Heart right ventricle (tissue), 16 donors: ENCODE measurements around the gene GANC. TPM values are rescaled to one million over a fixed set of nuclear protein-coding genes. Genes with fewer than 3 reads are reported as not detected.

Experiments used
- ATAC-seq, 8 donors: fragments of 200-7000 bp; cut with Tn5 transposase; one replicate each; pipeline ENCODE4 v1.9.1; 2020; ENCODE audit warnings: mild to moderate bottlenecking in 8 of 8, moderate library complexity in 8 of 8, moderate number of reproducible peaks in 1 of 8
- DNase-seq, 2 donors: peaks; one replicate each; pipeline ENCODE4 v3.0.0-alpha.2; 2020
- H3K27ac ChIP-seq, 10 donors: fragments of 200-600 bp; sonication (generic) in 2 of 10; one replicate each; pipeline versions ENCODE4 v1.5.0 to v1.8.0; 2020 to 2022; ENCODE audit warnings: mild to moderate bottlenecking in 3 of 10
- H3K27me3 ChIP-seq, 7 donors: fragments of 200-600 bp; one replicate each; pipeline ENCODE4 v1.8.0; 2021 to 2022; ENCODE audit warnings: mild to moderate bottlenecking in 2 of 7
- H3K36me3 ChIP-seq, 9 donors: fragments of 200-600 bp; sonication (generic) in 1 of 9; one replicate each; pipeline versions ENCODE4 v1.5.0 to v1.8.0; 2020 to 2022; ENCODE audit warnings: mild to moderate bottlenecking in 2 of 9
- H3K4me1 ChIP-seq, 9 donors: fragments of 200-600 bp; sonication (generic) in 1 of 9; one replicate each; pipeline versions ENCODE4 v1.5.0 to v1.8.0; 2020 to 2022; ENCODE audit warnings: mild to moderate bottlenecking in 4 of 9
- H3K4me3 ChIP-seq, 10 donors: fragments of 200-600 bp; sonication (generic) in 2 of 10; one replicate each; pipeline versions ENCODE4 v1.5.0 to v1.8.0; 2020 to 2022; ENCODE audit warnings: mild to moderate bottlenecking in 7 of 10, moderate library complexity in 2 of 10
- H3K9me3 ChIP-seq, 11 donors: fragments of 200-600 bp in 10 of 11; sonication (generic) in 2 of 11; one replicate each; pipeline versions ENCODE4 v1.5.0 to v1.8.0; 2013 to 2022; ENCODE audit warnings: mild to moderate bottlenecking in 2 of 11, control low read depth in 1 of 11, moderate library complexity in 1 of 11
- WGBS, 2 donors: extraction: QIAGEN DNeasy Blood & Tissue Kit; methylation state at CpG; one replicate each; pipeline ENCODE4 v1.1.7; 2013; ENCODE audit warnings: inconsistent platforms in 1 of 2; 5-methylcytosine and 5-hydroxymethylcytosine counted together
- intact Hi-C, 10 donors: fragments of 100-400 bp; cut with DNase I; formaldehyde crosslinking; loops; one replicate each; pipeline versions ENCODE4 v1.11.1 to v1.14.2; 2022
- polyA plus RNA-seq, 2 donors: library from polyadenylated mRNA; stranded (reverse); fragments of 200-250 nt; gene quantifications; one replicate each; pipeline ENCODE4 v1.2.3, GENCODE V29; 2013
- total RNA-seq, 10 donors: library from RNA; stranded (reverse); fragmentation: NEBNext Ultra II Directional in 3 of 10; extraction: Animal tissue kit (Norgen Biotek cat#: 25700) in 3 of 10; gene quantifications; one replicate each; pipeline versions ENCODE4 v1.2.1 to v1.2.4, GENCODE V29; 2021 to 2023
- TF ChIP-seq, protein P1 (sequence below), 9 donors: fragments of 200-600 bp; sonication (generic) in 2 of 9; IDR thresholded peaks; one replicate each; pipeline versions ENCODE4 v1.5.0 to v1.8.0; 2021 to 2022; ENCODE audit warnings: antibody characterized with exemption in 9 of 9, mild to moderate bottlenecking in 5 of 9, moderate library complexity in 1 of 9
- donor health status: Arrhythmogenic right ventricular cardiomyopathy.
- donor health status: ischemic (EF 13 %, LVEDD 7.1; RV severe dilation, severe dysfunction).
- donor health status: healthy with polysubstance abuse.
- donor health status: DM: no; HTN: yes; CAD: no.
- donor health status: DM: no; HTN: no; CAD: no.
- donor health status: ischemic (EF 25% LVEDD 6.9; RV normal size, moderate dysfunction).
- donor health status: ischemic (EF 25% LVEDD 5.7; RV mildly dilated, moderate dysfunction).
- donor health status: healthy.
- donor health status: DM: yes; HTN: yes; CAD: no.
- donor health status: Ischemic cardiomyopathy.
- donor health status: ischemic (EF 35%, LVEDD 5.7; RV mildly dilated, moderate dysfunction).
- donor health status: nonischemic (EF 11% LVEDD 7.7; RV severe dilation, severe dysfunction).
- donor health status: DM: yes; HTN: yes; CAD: no.
- donor health status: PGD.
- donor health status: ischemic (EF 29% LVEDD 5.4; RV normal size, mild dysfunction).
- donor health status: nonischemic (EF 23%, LVEDD 6.1; RV moderate dilation, normal function).

GANC gene
- total and polyA plus RNA-seq, 12 donors: 5.3 to 25.8 (median 17.6) TPM

GRCh38 chr15:42392309-42393024, 119.5 kb downstream of the GANC start:
- ATAC-seq (no peak), DNase-seq (no peak)
- intact Hi-C loops: no loop called here
- Histone ChIP-seq H3K4me3 (no peak overlapping the region), H3K9me3 (no peaks in the 10 kb centered on the region), H3K36me3 (peaks cover 0 to 14% (median 0%) of the 10 kb centered on the region in 9 donors), H3K4me1 (peaks cover 0 to 18% (median 0%) of the 10 kb centered on the region in 9 donors), H3K27me3 (no peaks in the 10 kb centered on the region), H3K27ac (no peak overlapping the region)
- WGBS, 2 donors: 87 to 93% methylated on average over 11 of the region's 11 CpGs
- TF ChIP-seq, protein P1, sequence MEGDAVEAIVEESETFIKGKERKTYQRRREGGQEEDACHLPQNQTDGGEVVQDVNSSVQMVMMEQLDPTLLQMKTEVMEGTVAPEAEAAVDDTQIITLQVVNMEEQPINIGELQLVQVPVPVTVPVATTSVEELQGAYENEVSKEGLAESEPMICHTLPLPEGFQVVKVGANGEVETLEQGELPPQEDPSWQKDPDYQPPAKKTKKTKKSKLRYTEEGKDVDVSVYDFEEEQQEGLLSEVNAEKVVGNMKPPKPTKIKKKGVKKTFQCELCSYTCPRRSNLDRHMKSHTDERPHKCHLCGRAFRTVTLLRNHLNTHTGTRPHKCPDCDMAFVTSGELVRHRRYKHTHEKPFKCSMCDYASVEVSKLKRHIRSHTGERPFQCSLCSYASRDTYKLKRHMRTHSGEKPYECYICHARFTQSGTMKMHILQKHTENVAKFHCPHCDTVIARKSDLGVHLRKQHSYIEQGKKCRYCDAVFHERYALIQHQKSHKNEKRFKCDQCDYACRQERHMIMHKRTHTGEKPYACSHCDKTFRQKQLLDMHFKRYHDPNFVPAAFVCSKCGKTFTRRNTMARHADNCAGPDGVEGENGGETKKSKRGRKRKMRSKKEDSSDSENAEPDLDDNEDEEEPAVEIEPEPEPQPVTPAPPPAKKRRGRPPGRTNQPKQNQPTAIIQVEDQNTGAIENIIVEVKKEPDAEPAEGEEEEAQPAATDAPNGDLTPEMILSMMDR (IDR thresholded peaks at IDR 0.05): no peak

GRCh38 chr15:42394106-42394505, 121.1 kb downstream of the GANC start:
- WGBS, 2 donors: 86 to 90% methylated on average over 13 of the region's 13 CpGs
- intact Hi-C loops: no loop called here
- TF ChIP-seq, protein P1 (IDR thresholded peaks at IDR 0.05): no peak
- Histone ChIP-seq H3K9me3 (no peaks in the 10 kb centered on the region), H3K4me1 (peaks cover 0 to 5% (median 0%) of the 10 kb centered on the region in 9 donors), H3K4me3 (no peak overlapping the region), H3K36me3 (peaks cover 0 to 17% (median 3%) of the 10 kb centered on the region in 9 donors), H3K27ac (no peak overlapping the region), H3K27me3 (no peaks in the 10 kb centered on the region)
- DNase-seq (no peak), ATAC-seq (no peak)

DNA sequence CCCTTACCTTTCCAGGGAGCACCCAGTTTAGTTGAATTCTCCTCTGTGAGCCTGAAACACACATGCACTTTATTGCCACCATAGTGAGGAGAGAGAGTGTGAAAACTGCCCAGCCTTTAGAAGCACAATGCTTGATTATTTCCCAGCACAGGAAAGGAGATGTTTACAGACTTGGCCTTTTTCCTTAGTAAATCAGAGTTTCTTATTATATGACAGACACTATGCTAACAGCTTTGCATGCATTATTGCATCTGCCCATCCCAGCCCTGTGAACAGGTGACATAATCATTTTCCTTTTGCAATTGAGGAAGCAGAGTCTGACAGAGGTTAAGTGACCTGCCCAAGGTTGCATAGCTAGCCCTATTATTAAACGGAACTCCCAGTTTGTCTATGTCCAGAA, 122.8 kb downstream of the GANC start:
- no peak for DNase-seq
- intact Hi-C loops: no loop called here
- no peak for ATAC-seq
- Histone ChIP-seq H3K27ac (no peak overlapping the region), H3K4me1 (no peaks in the 10 kb centered on the region), H3K9me3 (no peaks in the 10 kb centered on the region), H3K27me3 (no peaks in the 10 kb centered on the region), H3K4me3 (no peak overlapping the region), H3K36me3 (peaks cover 0 to 31% (median 6%) of the 10 kb centered on the region in 9 donors)
- 69 to 77% methylated on average over 1 of the region's 1 CpG for WGBS, 2 donors
- TF ChIP-seq, protein P1 (IDR thresholded peaks at IDR 0.05): no peak

DNA sequence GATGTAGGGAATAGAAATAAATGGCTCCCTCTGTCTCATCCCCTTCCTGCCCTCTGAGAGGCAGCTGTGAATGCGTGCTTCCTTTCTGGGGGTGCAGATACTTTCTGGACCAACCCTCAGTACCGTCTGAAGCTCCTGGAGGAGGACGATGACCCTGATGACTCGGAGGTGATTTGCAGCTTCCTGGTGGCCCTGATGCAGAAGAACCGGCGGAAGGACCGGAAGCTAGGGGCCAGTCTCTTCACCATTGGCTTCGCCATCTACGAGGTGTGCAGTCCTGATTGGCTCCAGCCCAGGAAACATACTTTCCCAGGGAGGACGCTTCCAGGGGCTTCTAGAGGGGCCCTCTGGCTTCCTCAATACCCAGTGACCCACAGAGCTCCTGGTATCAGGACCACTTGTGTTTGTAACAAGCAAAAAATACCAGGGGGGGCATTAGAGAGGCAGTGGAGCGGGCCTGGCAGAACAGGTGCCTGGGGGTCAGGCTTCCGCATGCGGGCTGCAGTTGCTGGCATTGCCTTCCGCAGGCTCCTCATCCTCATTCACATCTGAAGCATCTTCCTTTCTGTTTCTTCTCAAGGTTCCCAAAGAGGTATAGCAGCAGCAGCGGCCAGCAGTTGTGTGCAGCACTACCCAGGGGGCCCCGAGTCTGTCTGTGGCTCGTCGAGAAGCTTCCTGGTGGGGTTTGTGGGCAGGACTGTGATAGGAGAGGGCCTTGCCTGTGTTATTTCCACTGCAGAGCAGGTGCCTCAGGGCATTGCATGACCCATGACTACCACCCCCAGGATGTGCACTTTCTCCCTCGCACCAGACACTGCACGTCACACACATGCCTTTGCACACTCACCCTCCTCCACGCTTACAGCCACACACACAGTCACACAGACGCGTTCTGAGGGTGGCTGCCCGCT, 128.8 kb downstream of the GANC start:
- TF ChIP-seq, protein P1 (IDR thresholded peaks at IDR 0.05): no peak
- Histone ChIP-seq H3K4me3 (no peak overlapping the region), H3K9me3 (no peaks in the 10 kb centered on the region), H3K27ac (no peak overlapping the region), H3K27me3 (no peaks in the 10 kb centered on the region), H3K4me1 (peaks cover 0 to 6% (median 0%) of the 10 kb centered on the region in 9 donors), H3K36me3 (peaks cover 0 to 59% (median 9%) of the 10 kb centered on the region in 9 donors)
- ATAC-seq: no peak
- WGBS, 2 donors: 84 to 86% methylated on average over 24 of the region's 24 CpGs
- intact Hi-C loops: no loop called here
- DNase-seq: no peak
